Mesenchymal stem cell (in vitro differentiated cells and primary cell): ENCODE data around the gene ZIC4.

ENCODE experiments used
- DNase-seq: peaks from one replicate; pipeline ENCODE4 v3.0.0-alpha.2; 2013
- H2AFZ ChIP-seq: one replicate; pipeline ENCODE4 v1.6.1; 2013; ENCODE audit warnings: low read depth, mild to moderate bottlenecking, control low read depth, inconsistent platforms, low read length, moderate library complexity
- H2AK5ac ChIP-seq: 2 replicates; pipeline ENCODE4 v1.6.1; 2013; ENCODE audit warnings: low read length, moderate library complexity, mild to moderate bottlenecking, inconsistent platforms; ENCODE audit not compliant: severe bottlenecking
- H2BK120ac ChIP-seq: one replicate; pipeline ENCODE4 v1.6.1; 2013; ENCODE audit warnings: low read depth, mild to moderate bottlenecking, inconsistent platforms, low read length, moderate library complexity
- H2BK12ac ChIP-seq, 2 experiments: one replicate each; pipeline ENCODE4 v1.6.1; 2013; ENCODE audit warnings: inconsistent platforms in 2 of 2, low read length in 2 of 2, mild to moderate bottlenecking in 2 of 2, moderate library complexity in 2 of 2, control low read depth in 1 of 2
- H2BK15ac ChIP-seq: one replicate; pipeline ENCODE4 v1.6.1; 2013; ENCODE audit warnings: mild to moderate bottlenecking, low read depth, inconsistent platforms; ENCODE audit not compliant: poor library complexity, severe bottlenecking
- H2BK5ac ChIP-seq: 2 replicates; pipeline ENCODE4 v1.6.1; 2013; ENCODE audit warnings: low read depth, mild to moderate bottlenecking, low read length, control low read depth, inconsistent platforms; ENCODE audit not compliant: poor library complexity, severe bottlenecking
- H3K14ac ChIP-seq, 2 experiments: one replicate each; pipeline ENCODE4 v1.6.1; 2013; ENCODE audit warnings: inconsistent platforms in 2 of 2, low read length in 2 of 2, control low read depth in 1 of 2, mild to moderate bottlenecking in 1 of 2, moderate library complexity in 1 of 2
- H3K18ac ChIP-seq, 2 experiments: one replicate each; pipeline ENCODE4 v1.6.1; 2013; ENCODE audit warnings: inconsistent platforms in 2 of 2, low read length in 2 of 2, control low read depth in 1 of 2, low read depth in 1 of 2, mild to moderate bottlenecking in 1 of 2
- H3K23ac ChIP-seq, 2 experiments: one replicate each; pipeline ENCODE4 v1.6.1; 2013; ENCODE audit warnings: inconsistent platforms in 2 of 2, low read length in 2 of 2, mild to moderate bottlenecking in 2 of 2, moderate library complexity in 2 of 2, control low read depth in 1 of 2
- H3K27ac ChIP-seq: 2 replicates; pipeline ENCODE4 v1.5.1; 2013; ENCODE audit warnings: mild to moderate bottlenecking, moderate library complexity, low read length, control low read depth, inconsistent platforms; ENCODE audit not compliant: poor library complexity, severe bottlenecking
- H3K27me3 ChIP-seq, 2 experiments: 2 replicates each; pipeline versions ENCODE4 v1.6.1 to v1.7.0; 2013; ENCODE audit warnings: low read length in 2 of 2, mild to moderate bottlenecking in 2 of 2, moderate library complexity in 2 of 2, control low read depth in 1 of 2, inconsistent platforms in 1 of 2; ENCODE audit not compliant: control insufficient read depth in 1 of 2, insufficient read depth in 1 of 2
- H3K36me3 ChIP-seq, 2 experiments: 2 replicates each; pipeline versions ENCODE4 v1.6.1 to v1.7.0; 2013; ENCODE audit warnings: low read length in 2 of 2, control low read depth in 1 of 2, inconsistent platforms in 1 of 2, low read depth in 1 of 2, mild to moderate bottlenecking in 1 of 2; ENCODE audit not compliant: insufficient read depth in 2 of 2, control insufficient read depth in 1 of 2
- H3K4ac ChIP-seq, 2 experiments: one replicate each; pipeline ENCODE4 v1.6.1; 2013; ENCODE audit warnings: inconsistent platforms in 2 of 2, low read length in 2 of 2, mild to moderate bottlenecking in 2 of 2, moderate library complexity in 2 of 2, control low read depth in 1 of 2, low read depth in 1 of 2
- H3K4me1 ChIP-seq: 2 replicates; pipeline ENCODE4 v1.6.1; 2013; ENCODE audit warnings: low read depth, low read length, control low read depth; ENCODE audit not compliant: control insufficient read depth, insufficient read depth
- H3K4me2 ChIP-seq: 2 replicates; pipeline ENCODE4 v1.6.1; 2013; ENCODE audit warnings: low read length, mild to moderate bottlenecking, inconsistent platforms; ENCODE audit not compliant: poor library complexity, severe bottlenecking
- H3K4me3 ChIP-seq, 2 experiments: 2 replicates each; pipeline versions ENCODE4 v1.5.1 to v1.7.0; 2013; ENCODE audit warnings: low read length in 2 of 2, mild to moderate bottlenecking in 2 of 2, control low read depth in 1 of 2, low read depth in 1 of 2; ENCODE audit not compliant: insufficient read depth in 1 of 2
- H3K79me1 ChIP-seq: replicated peaks from 2 replicates; pipeline ENCODE4 v1.6.1; 2013; ENCODE audit warnings: mild to moderate bottlenecking, control low read depth, low read length, inconsistent platforms; ENCODE audit not compliant: poor library complexity, severe bottlenecking
- H3K9ac ChIP-seq: 2 replicates; pipeline ENCODE4 v1.7.0; 2013; ENCODE audit warnings: mild to moderate bottlenecking, low read length, moderate library complexity
- H3K9me3 ChIP-seq: 2 replicates; pipeline ENCODE4 v1.7.0; 2013; ENCODE audit warnings: mild to moderate bottlenecking, low read length; ENCODE audit not compliant: control insufficient read depth
- H4K8ac ChIP-seq: one replicate; pipeline ENCODE4 v1.6.1; 2013; ENCODE audit warnings: inconsistent platforms, mild to moderate bottlenecking, low read length, moderate library complexity
- H4K91ac ChIP-seq: one replicate; pipeline ENCODE4 v1.6.1; 2013; ENCODE audit warnings: mild to moderate bottlenecking, low read length, inconsistent platforms
- WGBS: methylation state at CpG from one replicate; pipeline ENCODE4 v1.1.7; 2013; ENCODE audit warnings: mixed read lengths; 5-methylcytosine and 5-hydroxymethylcytosine counted together

The ZIC4 gene

GRCh38 chr3:147391781-147392624 is 14.3 kb downstream of the ZIC4 start:
- Histone ChIP-seq H2AFZ (no peak overlapping the region), H3K18ac (no peak overlapping the region), H2AK5ac (no peak overlapping the region), H3K4ac (no peak overlapping the region), H2BK12ac (no peak overlapping the region), H4K91ac (no peak overlapping the region), H2BK120ac (no peak overlapping the region), H4K8ac (no peak overlapping the region), H3K36me3 (peaks cover 0 to 14% of the 10 kb centered on the region in 2 experiments), H3K4me1 (peaks cover 16% of the 10 kb centered on the region), H3K14ac (no peak overlapping the region), H3K4me2 (peak overlapping the region; percentile 78), H3K4me3 (peak overlapping the region; percentile 63 to 76), H3K23ac (no peak overlapping the region), H3K9me3 (peaks cover 6% of the 10 kb centered on the region), H3K9ac (peak overlapping the region; percentile 54), H2BK5ac (peak overlapping the region; percentile 76), H3K79me1 (peaks cover 6% of the 10 kb centered on the region), H2BK15ac (no peak overlapping the region), H3K27ac (peak overlapping the region; percentile 96), H3K27me3 (peaks cover 18 to 99% of the 10 kb centered on the region in 2 experiments)
- DNase-seq = no peak
- 1% methylated on average over 48 of the region's 51 CpGs for WGBS

- H2AK5ac ChIP-seq = no peak overlapping the region
- H3K9me3 ChIP-seq = peaks cover 6% of the 10 kb centered on the region
- peak overlapping the region; percentile 64 for H4K8ac ChIP-seq
- peaks cover 13% of the 10 kb centered on the region for H3K4me1 ChIP-seq
- H2AFZ ChIP-seq = no peak overlapping the region
- no peak for DNase-seq
- 7% methylated on average over 69 of the region's 77 CpGs for WGBS
- H3K23ac ChIP-seq = no peak overlapping the region
- H2BK12ac ChIP-seq = no peak overlapping the region
- H3K4me3 ChIP-seq = peak overlapping the region in 1 of 2 experiments; percentile 32
- H2BK120ac ChIP-seq = no peak overlapping the region
- H3K4me2 ChIP-seq = peak overlapping the region; percentile 46
- H4K91ac ChIP-seq = no peak overlapping the region
- peaks cover 0 to 11% of the 10 kb centered on the region in 2 experiments for H3K36me3 ChIP-seq
- no peak overlapping the region for H3K18ac ChIP-seq
- H3K14ac ChIP-seq = no peak overlapping the region
- no peak overlapping the region for H2BK5ac ChIP-seq
- H3K4ac ChIP-seq = no peak overlapping the region
- H3K9ac ChIP-seq = no peak overlapping the region
- H2BK15ac ChIP-seq = no peak overlapping the region
- peaks cover 18 to 99% of the 10 kb centered on the region in 2 experiments for H3K27me3 ChIP-seq
- peak overlapping the region; percentile 24 for H3K27ac ChIP-seq
- peaks cover 6% of the 10 kb centered on the region for H3K79me1 ChIP-seq
Measured at GRCh38 chr3:147390589-147391569, 15.5 kb downstream of the ZIC4 start.

GRCh38 chr3:147389717-147390116 is 16.6 kb downstream of the ZIC4 start:
- Histone ChIP-seq H3K4me1 (peaks cover 12% of the 10 kb centered on the region), H2BK15ac (no peak overlapping the region), H3K9ac (no peak overlapping the region), H3K14ac (no peak overlapping the region), H3K27ac (no peak overlapping the region), H3K9me3 (peaks cover 6% of the 10 kb centered on the region), H3K27me3 (peaks cover 18 to 99% of the 10 kb centered on the region in 2 experiments), H2AK5ac (no peak overlapping the region), H3K4me3 (no peak overlapping the region), H3K23ac (no peak overlapping the region), H3K4me2 (no peak overlapping the region), H2BK12ac (no peak overlapping the region), H3K79me1 (peaks cover 6% of the 10 kb centered on the region), H4K91ac (no peak overlapping the region), H4K8ac (no peak overlapping the region), H2BK5ac (no peak overlapping the region), H3K4ac (no peak overlapping the region), H3K18ac (no peak overlapping the region), H2BK120ac (no peak overlapping the region), H2AFZ (no peak overlapping the region), H3K36me3 (peaks cover 0 to 16% of the 10 kb centered on the region in 2 experiments)
- 0% methylated on average over 6 of the region's 12 CpGs for WGBS
- no peak for DNase-seq
